ENCODE measurements around the gene TAAR5. TPM values are rescaled to one million over a fixed set of nuclear protein-coding genes. Genes with fewer than 3 reads are reported as not detected.
"Not testable (repeated sequence)": the region's sequence is repeated elsewhere in the genome, so short reads cannot be mapped to it uniquely, and the experiment has no call there.

TAAR5 gene, protein sequence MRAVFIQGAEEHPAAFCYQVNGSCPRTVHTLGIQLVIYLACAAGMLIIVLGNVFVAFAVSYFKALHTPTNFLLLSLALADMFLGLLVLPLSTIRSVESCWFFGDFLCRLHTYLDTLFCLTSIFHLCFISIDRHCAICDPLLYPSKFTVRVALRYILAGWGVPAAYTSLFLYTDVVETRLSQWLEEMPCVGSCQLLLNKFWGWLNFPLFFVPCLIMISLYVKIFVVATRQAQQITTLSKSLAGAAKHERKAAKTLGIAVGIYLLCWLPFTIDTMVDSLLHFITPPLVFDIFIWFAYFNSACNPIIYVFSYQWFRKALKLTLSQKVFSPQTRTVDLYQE
- total RNA-seq (2022) (not detected in 2 replicates), Bru-seq, nascent RNA (not detected), BruChase-seq, experiment 1, labeled RNA remaining after a 2-hour chase (not detected), BruChase-seq, experiment 2, labeled RNA remaining after a 6-hour chase (not detected)
- long read RNA-seq = 0 reads

DNA sequence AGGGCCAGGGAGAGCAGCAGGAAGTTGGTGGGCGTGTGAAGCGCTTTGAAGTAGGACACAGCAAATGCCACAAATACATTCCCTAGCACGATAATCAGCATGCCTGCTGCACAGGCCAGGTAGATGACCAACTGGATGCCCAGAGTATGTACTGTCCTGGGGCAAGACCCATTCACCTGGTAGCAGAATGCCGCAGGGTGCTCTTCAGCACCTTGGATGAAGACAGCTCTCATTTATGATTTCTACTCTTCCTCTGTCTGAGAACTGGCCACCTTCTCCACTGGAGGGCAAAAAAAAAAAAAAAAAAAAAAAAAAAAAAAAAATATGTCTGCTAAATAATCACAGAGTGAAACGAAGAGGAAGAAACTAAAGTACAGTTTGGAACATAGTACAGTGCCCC lies at the start of gene TAAR5:
TSS of gene TAAR5 (minus strand) at position 288 of the 400 bp plus-strand sequence. CDS start at position 233, 55 bp downstream.
- ChIA-PET POLR2A (no interaction called here), CTCF (interaction anchor here (0.7 kb wide), 2 partner anchors 171 to 1265 kb away, joined by 6 to 7 read pairs; no protein-coding TSS in a partner anchor)
- Mint-ChIP-seq H3K4me3 (ENCODE audit: unreplicated experiment) (no peak within 1 kb of the TSS), H3K4me1 (ENCODE audit: low read depth, unreplicated experiment) (no peaks in the 10 kb centered on the region), H3K36me3 (ENCODE audit: insufficient read depth, unreplicated experiment) (no peaks in the 10 kb centered on the region), H3K27ac (ENCODE audit: unreplicated experiment) (no peak within 1 kb of the TSS), H3K9me3 (ENCODE audit: unreplicated experiment) (no peaks in the 10 kb centered on the region), H3K27me3 (ENCODE audit: insufficient read depth, unreplicated experiment) (no peaks in the 10 kb centered on the region)
- no peak for TF ChIP-seq CTCF (IDR thresholded peaks at IDR 0.05; ENCODE audit: insufficient read depth in 1 of 2, low read depth in 1 of 2, low read length in 1 of 2, severe bottlenecking in 1 of 2, unreplicated experiment in 1 of 2)
- Histone ChIP-seq H3K36me3 (ENCODE audit: control insufficient read depth, insufficient read depth, low read length) (no peaks in the 10 kb centered on the region), H3K27me3 (replicated peaks; ENCODE audit: control insufficient read depth, insufficient read depth, low read length) (no peaks in the 10 kb centered on the region), H3K4me1 (no peaks in the 10 kb centered on the region), H3K4me3 (ENCODE audit: low read depth, low read length) (no peak within 1 kb of the TSS), H3K9me3 (no peaks in the 10 kb centered on the region)
- no peak for DNase-seq
- intact Hi-C loops (cut with micrococcal nuclease; ENCODE audit: unreplicated experiment) = no loop called here
- no TSS peak for BruUV-seq (replicated peaks)

GRCh38 chr6:132637135-132637534 lies 47.6 kb upstream of the TAAR5 start:
- CTCF ChIA-PET = not testable (repeated sequence)
- peaks cover 24% of the 10 kb centered on the region for H3K9me3 Mint-ChIP-seq (ENCODE audit: unreplicated experiment)

GRCh38 chr6:132635906-132636305 lies 46.4 kb upstream of the TAAR5 start:
- Mint-ChIP-seq H3K4me1 (ENCODE audit: low read depth, unreplicated experiment) (peaks cover 11% of the 10 kb centered on the region), H3K9me3 (ENCODE audit: unreplicated experiment) (peaks cover 24% of the 10 kb centered on the region)
- H3K27me3 Mint-ChIP-seq (ENCODE audit: insufficient read depth, unreplicated experiment); H3K4me3 Mint-ChIP-seq (ENCODE audit: unreplicated experiment); H3K27ac Mint-ChIP-seq (ENCODE audit: unreplicated experiment); H3K36me3 ChIP-seq (ENCODE audit: control insufficient read depth, insufficient read depth, low read length); DNase-seq; H3K27me3 ChIP-seq (replicated peaks; ENCODE audit: control insufficient read depth, insufficient read depth, low read length); BruUV-seq (replicated peaks); POLR2A ChIA-PET; CTCF ChIA-PET; H3K9me3 ChIP-seq; H3K36me3 Mint-ChIP-seq (ENCODE audit: insufficient read depth, unreplicated experiment); H3K4me3 ChIP-seq (ENCODE audit: low read depth, low read length); intact Hi-C loops (cut with micrococcal nuclease; ENCODE audit: unreplicated experiment): not testable (repeated sequence)
- peaks cover 18% of the 10 kb centered on the region for H3K4me1 ChIP-seq

More at GRCh38 chr6:132637135-132637534, 47.6 kb upstream of the TAAR5 start:
- POLR2A ChIA-PET; H3K27me3 Mint-ChIP-seq (ENCODE audit: insufficient read depth, unreplicated experiment); H3K4me1 ChIP-seq; BruUV-seq (replicated peaks); H3K4me1 Mint-ChIP-seq (ENCODE audit: low read depth, unreplicated experiment); H3K9me3 ChIP-seq; H3K4me3 ChIP-seq (ENCODE audit: low read depth, low read length); intact Hi-C loops (cut with micrococcal nuclease; ENCODE audit: unreplicated experiment); H3K36me3 ChIP-seq (ENCODE audit: control insufficient read depth, insufficient read depth, low read length); H3K4me3 Mint-ChIP-seq (ENCODE audit: unreplicated experiment); H3K36me3 Mint-ChIP-seq (ENCODE audit: insufficient read depth, unreplicated experiment); DNase-seq; H3K27ac Mint-ChIP-seq (ENCODE audit: unreplicated experiment); H3K27me3 ChIP-seq (replicated peaks; ENCODE audit: control insufficient read depth, insufficient read depth, low read length): not testable (repeated sequence)

DNA sequence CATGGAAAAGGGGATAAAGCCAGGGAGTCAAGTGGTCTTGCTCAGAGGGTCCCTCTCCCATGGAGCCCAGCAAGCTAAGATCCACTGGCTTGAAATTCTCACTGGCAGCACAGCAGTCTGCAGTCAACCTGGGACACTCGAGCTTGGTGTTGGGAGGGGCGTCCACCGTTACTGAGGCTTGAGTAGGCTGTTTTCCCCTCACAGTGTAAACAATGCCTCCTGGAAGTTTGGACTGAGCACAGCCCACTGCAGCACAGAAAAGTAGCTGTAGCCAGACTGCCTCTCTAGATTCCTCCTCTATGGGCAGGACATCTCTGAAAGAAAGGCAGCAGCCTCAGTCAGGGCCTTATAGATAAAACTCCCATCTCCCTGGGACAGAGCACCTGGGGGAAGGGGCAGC lies 45.7 kb upstream of the TAAR5 start:
- peaks cover 13% of the 10 kb centered on the region for H3K4me1 Mint-ChIP-seq (ENCODE audit: low read depth, unreplicated experiment)
- DNase-seq; H3K36me3 Mint-ChIP-seq (ENCODE audit: insufficient read depth, unreplicated experiment); CTCF ChIA-PET; H3K27me3 Mint-ChIP-seq (ENCODE audit: insufficient read depth, unreplicated experiment); H3K4me3 ChIP-seq (ENCODE audit: low read depth, low read length); intact Hi-C loops (cut with micrococcal nuclease; ENCODE audit: unreplicated experiment); BruUV-seq (replicated peaks); H3K36me3 ChIP-seq (ENCODE audit: control insufficient read depth, insufficient read depth, low read length); H3K9me3 ChIP-seq; POLR2A ChIA-PET; H3K27me3 ChIP-seq (replicated peaks; ENCODE audit: control insufficient read depth, insufficient read depth, low read length); H3K27ac Mint-ChIP-seq (ENCODE audit: unreplicated experiment); H3K4me3 Mint-ChIP-seq (ENCODE audit: unreplicated experiment): not testable (repeated sequence)
- H3K9me3 Mint-ChIP-seq (ENCODE audit: unreplicated experiment) = peaks cover 24% of the 10 kb centered on the region
- peaks cover 21% of the 10 kb centered on the region for H3K4me1 ChIP-seq

All from Caco-2 (cell line).